Glomerular endothelial cell (primary cell): ENCODE measurements around the gene PLXND1. TPM values are rescaled to one million over a fixed set of nuclear protein-coding genes. Genes with fewer than 3 reads are reported as not detected.

Experiments
- DNase-seq: peaks from one replicate; pipeline ENCODE4 v3.0.0-alpha.2; 2011; ENCODE audit warnings: low read depth, low spot score; ENCODE audit errors: extremely low read depth
- total RNA-seq: library from RNA; depleted of rRNA; stranded (reverse); fragments of >200 nt; gene quantifications from 2 replicates; pipeline ENCODE4 v1.2.3, GENCODE V29; 2015

Gene PLXND1
- total RNA-seq, 1 donor from 2014 or later, result 1,717 TPM

GRCh38 chr3:129629011-129629410 is 22.5 kb upstream of the PLXND1 start:
- DNase-seq, result no peak

DNA sequence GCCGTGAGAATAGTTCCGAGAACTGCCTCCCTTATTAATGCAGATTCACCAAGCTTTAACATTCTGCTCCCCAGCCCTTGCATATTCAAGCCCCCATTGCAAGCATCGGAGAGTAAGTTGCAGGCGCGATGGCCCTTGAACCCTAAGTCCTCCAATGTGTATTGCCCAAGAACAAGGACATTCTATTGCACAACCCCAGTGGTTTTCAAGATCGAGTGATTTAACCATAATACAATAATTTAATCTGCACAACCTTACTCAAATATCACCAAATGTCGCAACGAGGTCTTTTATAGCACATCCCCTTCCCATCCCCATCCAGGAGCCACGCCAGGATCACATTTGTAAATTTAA is 21.7 kb upstream of the PLXND1 start:
- DNase-seq, result no peak

GRCh38 chr3:129627350-129628168 is 21.1 kb upstream of the PLXND1 start:
- no peak for DNase-seq

DNA sequence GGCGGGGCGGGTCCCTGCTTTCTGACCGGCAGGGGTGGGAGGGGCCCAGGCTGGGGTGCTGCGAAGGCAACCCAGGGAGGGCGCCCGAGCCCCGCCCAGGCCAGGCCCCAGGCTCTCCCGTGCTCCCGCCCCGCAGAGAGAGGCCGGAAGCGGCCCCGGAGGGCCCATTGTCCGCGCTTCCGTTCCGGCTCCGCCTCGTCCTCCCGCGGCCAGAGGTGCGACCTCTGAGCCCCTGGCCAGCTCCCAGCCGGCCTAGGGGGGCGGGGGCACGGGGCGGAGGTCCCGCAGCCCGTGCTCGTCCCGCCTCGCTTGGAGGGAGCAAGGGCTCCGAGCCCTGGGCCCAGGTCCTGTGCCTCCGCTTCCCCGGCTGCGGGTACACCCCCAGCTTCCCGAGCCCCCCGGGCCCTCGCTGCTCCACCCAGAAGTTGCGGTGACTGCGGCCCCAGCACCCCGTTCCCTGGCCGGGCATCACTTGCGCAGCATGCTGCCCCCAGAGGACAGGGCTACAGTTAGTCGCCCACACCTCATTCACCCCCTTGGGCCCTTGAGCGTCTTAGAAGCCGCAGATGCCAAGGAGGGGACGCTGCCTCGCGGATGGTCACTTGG is 20.4 kb upstream of the PLXND1 start:
- no peak for DNase-seq

DNA sequence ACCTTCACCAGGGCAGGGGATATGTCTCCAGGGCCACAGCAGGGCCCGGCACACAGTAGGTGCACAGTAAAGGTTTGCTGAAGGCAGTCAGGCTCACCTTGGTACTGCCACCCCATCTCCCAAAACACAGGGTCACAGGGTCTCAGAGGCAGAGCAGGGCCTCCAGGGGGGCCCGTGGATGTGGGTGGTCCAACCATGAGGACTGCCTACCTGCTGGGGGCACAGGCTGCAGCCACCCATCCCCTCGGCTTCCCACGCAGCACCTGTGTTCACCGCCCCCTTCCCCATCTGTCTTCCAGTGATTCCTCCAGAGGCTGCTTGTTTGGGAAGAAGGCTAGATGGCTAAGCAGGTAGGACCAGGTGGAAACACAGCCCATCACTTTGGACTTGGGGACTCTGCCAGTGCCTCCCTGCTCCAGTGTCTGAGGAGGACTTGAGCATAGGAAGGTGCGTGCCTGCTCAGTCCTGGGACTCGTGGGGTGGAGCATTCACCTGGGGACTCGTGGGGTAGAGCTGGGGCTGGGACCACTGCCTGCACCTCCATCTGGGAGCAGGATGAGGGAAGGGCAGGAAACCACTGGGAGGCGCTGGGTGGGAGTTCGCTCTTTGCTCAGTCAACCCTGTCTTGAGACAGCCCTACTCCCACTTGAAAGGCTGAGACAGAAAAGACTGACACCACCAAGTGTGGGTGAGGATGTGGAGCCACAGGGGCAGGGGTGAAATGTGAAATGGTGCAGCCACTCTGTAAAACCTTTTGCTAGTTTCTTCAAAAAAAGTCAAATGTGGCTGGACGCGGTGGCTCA is 18.8 kb upstream of the PLXND1 start:
- DNase-seq, result no peak

DNA sequence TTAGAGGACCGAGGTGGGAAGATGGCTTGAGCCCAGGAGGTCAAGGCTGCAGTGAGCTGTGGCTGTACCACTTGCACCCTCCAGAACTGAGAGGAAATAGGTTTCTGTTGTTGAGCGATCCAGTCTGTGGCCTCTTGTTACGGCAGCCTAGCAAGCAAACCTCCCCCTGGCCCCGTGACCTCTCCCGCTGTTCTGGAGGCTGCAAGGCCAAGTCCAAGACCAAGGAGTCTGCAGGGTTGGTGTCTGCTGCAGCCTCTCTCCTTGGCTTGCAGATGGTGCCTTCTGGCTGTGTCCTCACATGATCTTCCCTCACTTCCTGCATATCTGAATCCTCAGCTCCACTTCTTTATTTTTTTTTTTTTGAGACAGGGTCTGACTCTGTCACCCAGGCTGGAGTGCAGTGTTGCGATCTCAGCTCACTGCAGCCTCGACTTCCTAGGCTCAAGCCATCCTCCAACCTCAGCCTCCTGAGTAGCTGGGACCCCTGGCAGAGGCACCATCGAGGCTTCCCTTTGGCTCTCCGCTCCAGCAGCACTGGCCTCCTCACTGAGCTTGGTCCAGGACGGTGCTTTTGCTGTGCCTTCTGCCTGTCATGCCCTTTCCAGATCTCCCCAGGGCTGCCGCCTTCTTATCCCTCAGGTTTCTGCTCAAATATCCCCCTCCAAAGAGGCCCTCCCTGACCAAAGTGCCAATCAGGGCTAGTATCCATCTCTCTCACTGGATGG is 18.0 kb upstream of the PLXND1 start:
- DNase-seq, result no peak

DNA sequence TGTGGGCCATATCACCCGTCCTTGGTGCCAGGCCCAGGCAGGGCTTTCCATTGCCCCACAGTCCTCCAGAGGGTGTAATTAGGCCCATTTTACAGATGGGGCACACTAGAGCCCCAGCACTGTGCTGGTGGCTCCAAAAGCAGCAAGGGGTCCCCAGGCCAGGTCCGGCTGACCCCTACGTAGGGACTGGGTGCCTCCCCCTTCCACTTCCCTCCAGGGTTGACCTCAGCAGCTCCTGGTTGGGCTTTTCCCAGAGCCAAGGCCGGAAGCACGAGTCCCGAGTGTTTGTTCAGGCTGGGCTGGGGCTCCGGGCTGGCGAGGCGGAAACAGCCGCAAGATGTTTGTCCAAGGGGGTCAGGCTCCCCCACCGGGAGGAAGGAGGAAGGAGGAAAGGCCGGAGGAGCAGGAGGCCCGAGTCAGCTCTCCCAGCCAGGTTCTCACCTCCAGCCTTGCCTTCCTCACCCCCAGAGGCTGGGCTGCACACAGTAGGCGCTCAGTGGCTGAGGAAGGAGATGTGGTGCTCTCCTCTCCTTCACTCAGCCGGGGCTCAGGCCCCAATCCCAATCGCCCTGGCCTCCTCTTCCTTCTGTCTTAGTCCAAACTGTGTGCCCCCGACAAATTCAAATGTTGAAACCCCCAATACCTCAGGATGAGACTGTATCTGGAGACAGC is 17.1 kb upstream of the PLXND1 start:
- DNase-seq, result no peak

- no peak for DNase-seq
Observed at GRCh38 chr3:129622933-129623332, 16.5 kb upstream of the PLXND1 start.

DNA sequence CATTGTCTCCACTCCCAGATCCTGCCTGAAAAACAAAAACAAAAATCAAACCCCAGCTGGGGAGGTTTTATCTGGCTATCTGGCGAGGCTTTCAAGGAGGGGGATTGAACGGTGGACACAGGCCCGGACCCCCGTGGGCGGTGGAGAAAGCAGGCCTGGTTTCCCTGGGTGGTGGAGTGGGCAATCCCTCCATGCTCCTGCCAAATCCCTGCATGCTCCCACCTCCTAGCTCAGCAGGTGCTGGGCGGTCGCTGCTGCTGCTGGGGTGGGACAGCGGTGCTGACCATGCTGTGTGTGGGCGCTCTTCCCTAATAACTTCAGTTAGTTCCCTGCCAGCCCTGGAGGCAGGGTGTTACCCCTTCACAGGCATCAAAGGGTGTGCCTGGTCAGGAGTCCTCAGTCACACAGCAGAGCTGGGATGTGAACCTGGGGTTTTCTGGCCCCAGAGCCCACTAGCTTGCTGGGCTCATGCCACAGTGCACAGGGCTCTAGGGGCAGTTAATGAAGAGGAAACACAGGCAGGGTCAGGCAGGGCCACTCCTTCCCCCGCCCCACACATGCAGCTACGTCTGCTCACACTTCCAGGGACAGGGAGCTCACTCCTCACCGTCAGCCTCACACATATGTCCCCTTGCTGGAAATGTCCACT is 15.9 kb upstream of the PLXND1 start:
- DNase-seq, result no peak

DNA sequence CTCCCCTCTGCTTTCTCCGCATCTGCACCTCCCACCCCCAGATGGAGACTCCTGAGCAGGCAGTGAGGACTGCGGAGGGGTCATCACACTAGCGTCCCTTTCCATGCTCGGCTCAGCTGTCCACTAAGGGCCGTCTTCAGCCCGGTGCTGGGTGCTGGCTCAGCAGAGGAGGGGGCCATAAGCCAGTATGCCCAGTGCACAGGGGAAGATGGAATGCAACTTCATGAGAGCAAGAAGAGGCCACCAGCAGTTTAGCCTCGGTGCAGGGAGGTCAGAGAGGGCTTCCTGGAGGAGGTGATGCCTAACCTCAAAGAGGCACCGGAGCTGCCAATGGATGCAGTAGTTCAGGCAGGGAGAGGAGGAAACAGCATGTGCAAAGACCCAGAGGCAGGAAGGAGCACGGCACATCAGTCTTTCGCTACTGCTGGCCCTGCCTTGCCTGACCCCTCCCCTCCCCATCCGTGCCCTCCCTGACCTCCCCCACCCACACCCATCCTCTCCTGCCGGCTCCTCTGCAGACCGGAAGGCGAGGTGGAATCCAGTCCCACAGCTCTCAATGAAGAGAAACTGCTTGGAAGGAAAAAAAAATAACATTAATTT is 15.2 kb upstream of the PLXND1 start:
- DNase-seq, result no peak

GRCh38 chr3:129620828-129621559 is 14.5 kb upstream of the PLXND1 start:
- DNase-seq, result no peak

DNA sequence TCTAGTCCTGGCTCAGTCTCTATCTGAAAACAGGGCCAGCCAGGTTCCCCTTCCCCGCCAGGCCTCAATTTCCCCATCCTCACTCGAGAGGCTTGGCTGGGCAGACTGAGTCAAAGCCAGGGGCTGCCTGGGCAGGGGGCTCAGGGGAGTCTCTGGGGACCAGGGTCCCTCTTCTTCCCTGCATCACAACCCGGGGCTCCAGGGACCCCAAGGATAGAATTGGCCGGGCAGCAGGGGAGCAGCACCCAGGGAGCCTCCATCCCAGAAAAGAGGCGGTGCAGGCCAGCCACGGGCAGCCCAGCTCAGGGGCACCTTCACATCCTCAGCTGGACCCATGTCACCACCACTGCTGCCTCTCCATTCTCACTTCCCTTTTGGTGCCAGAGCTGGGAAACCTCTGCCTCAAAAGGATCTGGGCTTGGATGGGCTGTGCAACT is 13.3 kb upstream of the PLXND1 start:
- DNase-seq, result no peak

- no peak for DNase-seq
Observed at GRCh38 chr3:129618901-129619671, 12.6 kb upstream of the PLXND1 start.

DNA sequence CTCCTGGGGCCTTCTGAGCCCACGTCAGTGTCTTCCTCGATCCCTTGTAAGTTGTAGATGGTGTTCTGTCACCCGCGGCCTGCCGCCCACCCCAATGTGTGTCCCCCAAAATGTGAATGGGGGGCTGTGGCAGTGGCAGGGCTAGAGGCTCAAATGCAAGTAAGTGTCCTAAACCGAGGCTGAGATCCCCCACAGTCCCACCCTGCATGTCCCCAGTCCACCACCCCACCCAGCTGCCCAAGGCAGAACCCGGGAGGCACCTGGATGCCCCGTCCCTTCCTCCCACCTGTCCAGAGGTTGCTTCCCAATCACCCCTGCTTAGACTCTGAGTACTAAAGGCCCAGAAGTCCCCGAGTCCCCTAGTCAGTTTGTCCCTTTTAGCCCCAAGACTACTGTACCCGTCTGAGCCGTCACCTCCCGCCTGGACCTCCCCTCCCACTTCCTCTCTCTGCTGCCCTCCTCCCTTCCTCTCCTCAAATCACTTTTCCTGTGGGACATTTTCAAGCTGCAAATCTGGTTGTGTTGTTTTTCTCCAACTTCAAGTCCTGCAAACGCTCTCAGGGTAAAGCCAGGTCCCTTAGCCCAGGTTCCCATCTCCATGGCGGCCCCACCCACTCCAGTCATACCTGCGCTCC is 11.8 kb upstream of the PLXND1 start:
- no peak for DNase-seq

- no peak for DNase-seq
Observed at GRCh38 chr3:129617381-129618185, 11.1 kb upstream of the PLXND1 start.

GRCh38 chr3:129616713-129617112 is 10.2 kb upstream of the PLXND1 start:
- no peak for DNase-seq

- DNase-seq, result no peak
Observed at GRCh38 chr3:129616291-129616690, 9.8 kb upstream of the PLXND1 start.
